IMR-90 (cell line): ENCODE data around the gene IDH3A. TPM values are rescaled to one million over a fixed set of nuclear protein-coding genes. Genes with fewer than 3 reads are reported as not detected.

Experiments
- ATAC-seq: fragments of 200-7000 bp; cut with Tn5 transposase; 2 replicates; pipeline ENCODE4 v1.9.1; 2020; ENCODE audit warnings: low read depth, mild to moderate bottlenecking, moderate library complexity
- BruUV-seq: library from RNA; stranded (reverse); fragments of 400-500 nt; replicated peaks from 2 replicates; lab custom pipeline; 2021; lab: Mats Ljungman, UMichigan
- CTCF ChIA-PET: fragments of 300-600 bp; formaldehyde crosslinking; extraction: SDS; loops from one replicate; lab custom pipeline; 2021; ENCODE audit warnings: antibody characterized with exemption; lab: Yijun Ruan, JAX
- POLR2A ChIA-PET: fragments of 300-600 bp; sonication (Branson Sonifier 250); formaldehyde crosslinking; loops from one replicate; lab custom pipeline; 2022; ENCODE audit warnings: antibody characterized with exemption; ENCODE audit not compliant: unreplicated experiment; lab: Charles Lee
- DNase-seq: peaks from one replicate; pipeline ENCODE4 v3.0.0; 2013
- H2AFZ ChIP-seq: replicated peaks from 2 replicates; pipeline ENCODE3; 2013; ENCODE audit warnings: low read length, mild to moderate bottlenecking; ENCODE audit not compliant: poor library complexity
- H2AK5ac ChIP-seq: 2 replicates; pipeline ENCODE4 v1.6.1; 2013; ENCODE audit warnings: low read depth, low read length, inconsistent platforms
- H2AK9ac ChIP-seq: replicated peaks from 2 replicates; pipeline ENCODE3; 2013; ENCODE audit warnings: mild to moderate bottlenecking, low read depth, low read length, moderate library complexity; ENCODE audit not compliant: poor library complexity
- H2BK120ac ChIP-seq: 2 replicates; pipeline ENCODE4 v1.6.1; 2013; ENCODE audit warnings: low read depth, low read length, inconsistent platforms
- H2BK15ac ChIP-seq: 3 replicates; pipeline ENCODE4 v1.6.1; 2013; ENCODE audit warnings: low read depth, low read length, inconsistent platforms
- H2BK20ac ChIP-seq: 2 replicates; pipeline ENCODE4 v1.6.1; 2013; ENCODE audit warnings: low read depth, mild to moderate bottlenecking, inconsistent platforms, low read length, moderate library complexity
- H2BK5ac ChIP-seq: 2 replicates; pipeline ENCODE4 v1.6.1; 2013; ENCODE audit warnings: mild to moderate bottlenecking, low read depth, low read length, inconsistent platforms; ENCODE audit not compliant: poor library complexity, severe bottlenecking
- H3K14ac ChIP-seq: replicated peaks from 2 replicates; pipeline ENCODE4 v1.6.1; 2013; ENCODE audit warnings: low read depth, low read length, inconsistent platforms
- H3K18ac ChIP-seq: 2 replicates; pipeline ENCODE4 v1.6.1; 2013; ENCODE audit warnings: low read depth, low read length, control low read depth
- H3K23ac ChIP-seq: 2 replicates; pipeline ENCODE4 v1.6.1; 2013; ENCODE audit warnings: low read depth, low read length, inconsistent platforms
- H3K27ac ChIP-seq: 2 replicates; pipeline ENCODE4 v1.5.1; 2013; ENCODE audit warnings: mild to moderate bottlenecking, control low read depth, low read length; ENCODE audit not compliant: insufficient read depth
- H3K27me3 ChIP-seq: 2 replicates; pipeline ENCODE4 v1.6.1; 2013; ENCODE audit warnings: low read length; ENCODE audit not compliant: control insufficient read depth, insufficient read depth
- H3K36me3 ChIP-seq: 2 replicates; pipeline ENCODE4 v1.6.1; 2013; ENCODE audit warnings: low read length, mixed read lengths; ENCODE audit not compliant: control insufficient read depth, insufficient read depth
- H3K4ac ChIP-seq: 2 replicates; pipeline ENCODE4 v1.6.1; 2013; ENCODE audit warnings: low read depth, low read length, inconsistent platforms
- H3K4me1 ChIP-seq: 2 replicates; pipeline ENCODE4 v1.6.1; 2013; ENCODE audit warnings: low read length, mixed read lengths; ENCODE audit not compliant: control insufficient read depth, insufficient read depth
- H3K4me2 ChIP-seq: 2 replicates; pipeline ENCODE4 v1.6.1; 2013; ENCODE audit warnings: low read depth, mild to moderate bottlenecking, control low read depth, low read length, moderate library complexity
- H3K4me3 ChIP-seq: 2 replicates; pipeline ENCODE4 v1.5.1; 2013; ENCODE audit warnings: low read depth, mild to moderate bottlenecking, control low read depth, low read length, moderate library complexity; ENCODE audit not compliant: insufficient read depth
- H3K56ac ChIP-seq: 2 replicates; pipeline ENCODE4 v1.6.1; 2013; ENCODE audit warnings: low read length, inconsistent platforms; ENCODE audit not compliant: insufficient read depth; ENCODE audit errors: extremely low read depth
- H3K79me1 ChIP-seq, 2 experiments: 2 replicates each; pipeline ENCODE4 v1.6.1; 2013; ENCODE audit warnings: low read length in 2 of 2, inconsistent platforms in 1 of 2, low read depth in 1 of 2
- H3K9ac ChIP-seq: 2 replicates; pipeline ENCODE4 v1.6.1; 2013; ENCODE audit warnings: low read depth, low read length, control low read depth
- H3K9me1 ChIP-seq: 2 replicates; pipeline ENCODE4 v1.6.1; 2013; ENCODE audit warnings: low read length, inconsistent platforms; ENCODE audit not compliant: insufficient read depth
- H3K9me3 ChIP-seq: 2 replicates; pipeline ENCODE4 v1.6.1; 2013; ENCODE audit warnings: low read length; ENCODE audit not compliant: control insufficient read depth, insufficient read depth
- H4K20me1 ChIP-seq: 2 replicates; pipeline ENCODE4 v1.6.1; 2013; ENCODE audit warnings: low read length, inconsistent platforms; ENCODE audit not compliant: insufficient read depth
- H4K5ac ChIP-seq: 2 replicates; pipeline ENCODE4 v1.6.1; 2013; ENCODE audit warnings: mild to moderate bottlenecking, low read depth, low read length, control low read depth
- H4K8ac ChIP-seq, 2 experiments: 2 replicates each; pipeline ENCODE4 v1.6.1; 2013; ENCODE audit warnings: low read depth in 2 of 2, low read length in 2 of 2, control low read depth in 1 of 2, inconsistent platforms in 1 of 2
- H4K91ac ChIP-seq: 2 replicates; pipeline ENCODE4 v1.6.1; 2013; ENCODE audit warnings: low read depth, low read length, inconsistent platforms; ENCODE audit not compliant: insufficient read depth
- CHD1 ChIP-seq: IDR thresholded peaks from 2 replicates; pipeline ENCODE4 v1.6.1; 2012; ENCODE audit warnings: low read depth, low read length, improper control_type of control experiment
- MAFK ChIP-seq: IDR thresholded peaks from 2 replicates; pipeline ENCODE4 v1.6.1; 2012; ENCODE audit warnings: low read depth, low read length, improper control_type of control experiment
- MAZ ChIP-seq: IDR thresholded peaks from 2 replicates; pipeline ENCODE4 v1.6.1; 2012; ENCODE audit warnings: low read depth, mild to moderate bottlenecking, low read length, improper control_type of control experiment, moderate library complexity, borderline replicate concordance
- MXI1 ChIP-seq: IDR thresholded peaks from 2 replicates; pipeline ENCODE4 v1.6.1; 2012; ENCODE audit warnings: low read depth, mild to moderate bottlenecking, low read length, moderate library complexity, borderline replicate concordance
- RAD21 ChIP-seq: IDR thresholded peaks from 2 replicates; pipeline ENCODE4 v1.6.1; 2012; ENCODE audit warnings: low read length, improper control_type of control experiment
- RCOR1 ChIP-seq: IDR thresholded peaks from 2 replicates; pipeline ENCODE4 v1.6.1; 2012; ENCODE audit warnings: mild to moderate bottlenecking, low read length, improper control_type of control experiment; ENCODE audit not compliant: insufficient replicate concordance
- SMC3 ChIP-seq: fragments of 150-350 bp; IDR thresholded peaks from 2 replicates; pipeline ENCODE4 v1.6.1; 2016; ENCODE audit warnings: low read depth, mild to moderate bottlenecking, antibody characterized with exemption, low read length, moderate library complexity
- WGBS, 2 experiments: methylation state at CpG; one replicate each; pipeline versions ENCODE4 v1.1.5 to v1.1.7; 2013; ENCODE audit warnings: missing lambda C conversion rate in 2 of 2; ENCODE audit not compliant: insufficient read length in 1 of 2; ENCODE audit errors: extremely low coverage in 2 of 2; 5-methylcytosine and 5-hydroxymethylcytosine counted together
- dilution Hi-C: fragments of 300-500 bp; cut with HindIII; formaldehyde crosslinking; loops from one replicate; pipeline ENCODE4 v1.14.3; 2018; ENCODE audit warnings: low sequenced_read_pairs; ENCODE audit not compliant: unreplicated experiment
- in situ Hi-C: fragments of 300-500 bp; cut with MboI; formaldehyde crosslinking; loops from 3 replicates; pipeline ENCODE4 v1.14.3; 2019; ENCODE audit warnings: low sequenced_read_pairs, inconsistent platforms, mixed read lengths
- intact Hi-C: fragments of 100-400 bp; cut with micrococcal nuclease; formaldehyde crosslinking; loops from 2 replicates; pipeline ENCODE4 v1.10.0; 2022
- polyA plus RNA-seq, 3 experiments: library from polyadenylated mRNA; depleted of rRNA; stranded (reverse); fragments of >200 nt; gene quantifications; 2 replicates each; pipeline ENCODE4 v1.2.3, GENCODE V29; 2012; ENCODE audit warnings: low replicate concordance in 1 of 3
- total RNA-seq: library from RNA; depleted of rRNA; stranded (reverse); fragments of >200 nt; gene quantifications from 2 replicates; pipeline ENCODE4 v1.2.3, GENCODE V29; 2012

IDH3A gene
- total and polyA plus RNA-seq, 2 of the 4 experiments (the other 2 are of a cell fraction): 34.5 to 47.7 TPM

DNA sequence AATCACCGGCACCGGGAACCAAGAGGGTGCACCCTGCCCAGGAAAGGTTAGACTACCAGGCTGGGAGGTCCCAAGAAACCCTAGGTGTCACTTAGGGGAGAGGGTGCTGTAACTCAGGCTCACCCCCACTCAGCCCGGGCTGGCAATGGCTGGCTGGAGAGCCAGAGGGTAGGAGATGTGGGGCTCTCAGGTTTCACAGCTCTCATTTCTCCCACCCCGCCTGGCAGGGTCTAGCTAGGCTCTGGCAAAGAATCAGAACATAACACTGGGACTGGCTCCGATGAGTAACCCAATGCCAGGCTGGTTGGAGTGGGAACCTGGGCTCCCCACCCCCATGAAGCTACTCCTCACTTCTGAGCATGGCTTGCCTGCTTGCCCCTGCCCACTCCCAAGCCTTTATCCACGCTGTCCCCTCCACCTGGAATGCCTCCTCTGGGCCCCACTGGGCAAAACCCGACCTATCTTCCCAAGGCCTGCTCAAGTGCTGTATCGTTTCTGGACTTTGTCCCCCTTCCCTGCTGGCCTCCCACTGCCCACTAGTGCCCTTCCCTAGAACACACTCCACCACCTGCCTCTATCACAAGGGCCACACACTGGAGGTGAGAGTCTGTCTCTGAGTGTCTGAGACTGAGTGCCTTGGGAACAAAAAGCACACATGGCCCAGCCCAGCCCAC is 19.9 kb upstream of the IDH3A start:
- Histone ChIP-seq H3K56ac (no peak overlapping the region), H2BK15ac (no peak overlapping the region), H3K4me3 (no peak overlapping the region), H3K36me3 (no peaks in the 10 kb centered on the region), H3K23ac (no peak overlapping the region), H4K20me1 (0 out of 2 replicates have a peak, but pooled peaks cover 6% of the 10 kb centered on the region), H4K5ac (no peak overlapping the region), H3K27ac (no peak overlapping the region), H2AFZ (no peak overlapping the region), H2AK9ac (no peak overlapping the region), H3K14ac (no peak overlapping the region), H3K9me3 (no peaks in the 10 kb centered on the region), H3K9ac (no peak overlapping the region), H3K18ac (no peak overlapping the region), H2AK5ac (no peak overlapping the region), H4K91ac (no peak overlapping the region), H3K4me2 (no peak overlapping the region), H4K8ac (no peak overlapping the region), H3K27me3 (peaks cover 6% of the 10 kb centered on the region; the same call in 1 of the 2 replicates), H2BK120ac (no peak overlapping the region), H2BK5ac (no peak overlapping the region), H3K9me1 (peaks cover 3% of the 10 kb centered on the region), H2BK20ac (no peak overlapping the region), H3K4me1 (peaks cover 4% of the 10 kb centered on the region), H3K4ac (no peak overlapping the region), H3K79me1 (no peaks in the 10 kb centered on the region)
- intact Hi-C loops: no loop called here
- POLR2A ChIA-PET: no interaction called here
- ATAC-seq: no peak
- TF ChIP-seq RCOR1: no peak
- no peak for TF ChIP-seq CHD1
- no peak for TF ChIP-seq MAFK
- no peak for TF ChIP-seq MAZ
- TF ChIP-seq SMC3: no peak
- TF ChIP-seq RAD21: no peak
- no peak for TF ChIP-seq MXI1
- dilution Hi-C loops: no loop called here
- BruUV-seq: no TSS peak
- 75% methylated on average over 1 of the region's 8 CpGs; no CpG with 5 or more reads in 1 of the 2 experiments for WGBS, 2 experiments
- in situ Hi-C loops: no loop called here
- DNase-seq: no peak
- CTCF ChIA-PET: no interaction called here
